Prostate gland (tissue), 2 donors: Measurements from ENCODE around the gene GFRA1. TPM values are rescaled to one million over a fixed set of nuclear protein-coding genes. Genes with fewer than 3 reads are reported as not detected.

Source experiments
- DNase-seq: peaks from one replicate; pipeline ENCODE4 v3.0.0-alpha.2; 2019; ENCODE audit warnings: low spot score
- H3K27ac ChIP-seq, 2 donors: fragments of 200-600 bp; sonication (generic); 2 replicates each; pipeline ENCODE4 v1.5.1; 2017 to 2019
- H3K27me3 ChIP-seq: fragments of 200-600 bp; sonication (generic); replicated peaks from 2 replicates; pipeline ENCODE4 v1.5.1; 2019; ENCODE audit not compliant: insufficient read depth
- H3K36me3 ChIP-seq, 2 donors: fragments of 200-600 bp; sonication (generic); 1 replicate in 1 of 2; 2 replicates in 1 of 2; pipeline versions ENCODE4 v1.5.1 to v1.8.1; 2017 to 2019
- H3K4me1 ChIP-seq: fragments of 200-600 bp; sonication (generic); replicated peaks from 2 replicates; pipeline ENCODE4 v1.5.1; 2019
- H3K4me3 ChIP-seq, 2 donors: fragments of 200-600 bp; sonication (generic); 2 replicates each; pipeline ENCODE4 v1.5.1; 2017 to 2019
- H3K9me3 ChIP-seq: fragments of 200-600 bp; sonication (generic); 2 replicates; pipeline ENCODE4 v1.5.1; 2017
- CTCF ChIP-seq, 4 experiments: fragments of 200-600 bp in 2 of 4; fragments of 450-650 bp in 2 of 4; sonication (generic) in 2 of 4; IDR thresholded peaks; 1 replicate in 3 of 4; 2 replicates in 1 of 4; pipeline ENCODE4 v1.5.1; 2016 to 2019; ENCODE audit warnings: antibody characterized with exemption in 4 of 4, mild to moderate bottlenecking in 2 of 4, moderate library complexity in 2 of 4
- POLR2A ChIP-seq: fragments of 450-650 bp; IDR thresholded peaks from one replicate; pipeline ENCODE4 v1.6.1; 2016; ENCODE audit warnings: antibody characterized with exemption, mild to moderate bottlenecking
- POLR2AphosphoS5 ChIP-seq: sonication (generic); formaldehyde crosslinking; IDR thresholded peaks from one replicate; pipeline ENCODE4 v1.6.1; 2017; ENCODE audit warnings: antibody characterized with exemption
- WGBS: methylation state at CpG from one replicate; pipeline ENCODE4 v1.1.5; 2018; 5-methylcytosine and 5-hydroxymethylcytosine counted together
- intact Hi-C: fragments of 100-400 bp; cut with DNase I; formaldehyde crosslinking; loops from one replicate; pipeline ENCODE4 v1.14.2; 2022
- total RNA-seq, 2 donors: library from RNA; depleted of rRNA; stranded (reverse); fragments of >200 nt; gene quantifications; one replicate each; pipeline ENCODE4 v1.1.0, GENCODE V29; 2016

Gene GFRA1
- total RNA-seq, 2 donors from 2014 or later: 5.1 to 14.5 TPM

GRCh38 chr10:116207690-116208089 is 65.3 kb downstream of the GFRA1 start:
- no peaks in the 10 kb centered on the region for H3K9me3 ChIP-seq
- H3K27ac ChIP-seq: no peak overlapping the region
- no peak for TF ChIP-seq POLR2A
- no peak for TF ChIP-seq POLR2AphosphoS5
- TF ChIP-seq CTCF (IDR thresholded peaks at IDR 0.05): no peak
- no peak for DNase-seq
- intact Hi-C loops: no loop called here
- no peak overlapping the region for H3K4me3 ChIP-seq
- H3K4me1 ChIP-seq: no peaks in the 10 kb centered on the region
- H3K27me3 ChIP-seq: no peaks in the 10 kb centered on the region
- H3K36me3 ChIP-seq: no peaks in the 10 kb centered on the region
- WGBS: 87% methylated on average over 7 of the region's 7 CpGs

- TF ChIP-seq POLR2AphosphoS5 (no peak), CTCF (IDR thresholded peaks at IDR 0.05) (no peak), POLR2A (no peak)
- H3K4me1 ChIP-seq: no peaks in the 10 kb centered on the region
- intact Hi-C loops: no loop called here
- no peaks in the 10 kb centered on the region for H3K36me3 ChIP-seq
- no peak overlapping the region for H3K27ac ChIP-seq
- no peak overlapping the region for H3K4me3 ChIP-seq
- no peaks in the 10 kb centered on the region for H3K9me3 ChIP-seq
- DNase-seq: no peak
- no peaks in the 10 kb centered on the region for H3K27me3 ChIP-seq
- 88% methylated on average over 4 of the region's 4 CpGs for WGBS
Observed at GRCh38 chr10:116203661-116204060, 69.3 kb downstream of the GFRA1 start.

- no peaks in the 10 kb centered on the region for H3K36me3 ChIP-seq
- intact Hi-C loops: no loop called here
Observed at GRCh38 chr10:116201670-116202430, 71.2 kb downstream of the GFRA1 start.

GRCh38 chr10:116201011-116201410 is 72.0 kb downstream of the GFRA1 start:
- intact Hi-C loops: no loop called here
- Histone ChIP-seq H3K9me3 (no peaks in the 10 kb centered on the region), H3K27me3 (no peaks in the 10 kb centered on the region), H3K36me3 (no peaks in the 10 kb centered on the region), H3K4me1 (no peaks in the 10 kb centered on the region), H3K27ac (no peak overlapping the region), H3K4me3 (no peak overlapping the region)
- DNase-seq: no peak
- TF ChIP-seq CTCF (IDR thresholded peaks at IDR 0.05) (no peak), POLR2AphosphoS5 (no peak), POLR2A (no peak)

More at GRCh38 chr10:116201670-116202430, 71.2 kb downstream of the GFRA1 start:
- Histone ChIP-seq H3K4me3 (no peak overlapping the region), H3K9me3 (no peaks in the 10 kb centered on the region), H3K27me3 (no peaks in the 10 kb centered on the region), H3K4me1 (no peaks in the 10 kb centered on the region), H3K27ac (no peak overlapping the region)
- 94% methylated on average over 7 of the region's 7 CpGs for WGBS
- no peak for TF ChIP-seq POLR2AphosphoS5
- no peak for TF ChIP-seq POLR2A
- TF ChIP-seq CTCF (IDR thresholded peaks at IDR 0.05): no peak
- DNase-seq: no peak

GRCh38 chr10:116198676-116199035 is 74.3 kb downstream of the GFRA1 start:
- Histone ChIP-seq H3K36me3 (no peaks in the 10 kb centered on the region), H3K27me3 (no peaks in the 10 kb centered on the region), H3K27ac (no peak overlapping the region), H3K4me3 (no peak overlapping the region), H3K4me1 (no peaks in the 10 kb centered on the region), H3K9me3 (no peaks in the 10 kb centered on the region)
- intact Hi-C loops: no loop called here
- 74% methylated on average over 4 of the region's 4 CpGs for WGBS
- no peak for TF ChIP-seq POLR2A
- TF ChIP-seq POLR2AphosphoS5: no peak
- no peak for TF ChIP-seq CTCF (IDR thresholded peaks at IDR 0.05)
- DNase-seq: no peak
